Measurements from ENCODE around the gene GNG12. TPM values are rescaled to one million over a fixed set of nuclear protein-coding genes. Genes with fewer than 3 reads are reported as not detected.

GNG12 gene
- polyA plus RNA-seq: 100 to 1,000 TPM in 3 of 4 donors, 10 to 100 TPM in 1; 52.8 to 162 (median 126) TPM
- long read RNA-seq, donor 1: 0 reads
- long read RNA-seq, donor 2, full-length matches to known transcripts: 23 of 23 reads
- long read RNA-seq, donor 2, partial matches to known transcripts: 0 of 23 reads
- long read RNA-seq, donor 2, other reads (novel, unspliced or antisense): 0 of 23 reads
- long read RNA-seq, donor 3, full-length matches to known transcripts: 25 of 25 reads
- long read RNA-seq, donor 3, partial matches to known transcripts: 0 of 25 reads
- long read RNA-seq, donor 3, other reads (novel, unspliced or antisense): 0 of 25 reads
- long read RNA-seq, donor 4: 0 reads
- long read RNA-seq, donor 5, full-length matches to known transcripts: 4 of 4 reads
- long read RNA-seq, donor 5, partial matches to known transcripts: 0 of 4 reads
- long read RNA-seq, donor 5, other reads (novel, unspliced or antisense): 0 of 4 reads
- long read RNA-seq, donor 6, full-length matches to known transcripts: 34 of 39 reads
- long read RNA-seq, donor 6, partial matches to known transcripts: 5 of 39 reads
- long read RNA-seq, donor 6, other reads (novel, unspliced or antisense): 0 of 39 reads
- long read RNA-seq, donor 7: 0 reads
- long read RNA-seq, donor 8, full-length matches to known transcripts: 2 of 2 reads
- long read RNA-seq, donor 8, partial matches to known transcripts: 0 of 2 reads
- long read RNA-seq, donor 8, other reads (novel, unspliced or antisense): 0 of 2 reads
- long read RNA-seq, donor 9, full-length matches to known transcripts: 13 of 13 reads
- long read RNA-seq, donor 9, partial matches to known transcripts: 0 of 13 reads
- long read RNA-seq, donor 9, other reads (novel, unspliced or antisense): 0 of 13 reads
- long read RNA-seq, donor 10, full-length matches to known transcripts: 49 of 49 reads
- long read RNA-seq, donor 10, partial matches to known transcripts: 0 of 49 reads
- long read RNA-seq, donor 10, other reads (novel, unspliced or antisense): 0 of 49 reads

DNA sequence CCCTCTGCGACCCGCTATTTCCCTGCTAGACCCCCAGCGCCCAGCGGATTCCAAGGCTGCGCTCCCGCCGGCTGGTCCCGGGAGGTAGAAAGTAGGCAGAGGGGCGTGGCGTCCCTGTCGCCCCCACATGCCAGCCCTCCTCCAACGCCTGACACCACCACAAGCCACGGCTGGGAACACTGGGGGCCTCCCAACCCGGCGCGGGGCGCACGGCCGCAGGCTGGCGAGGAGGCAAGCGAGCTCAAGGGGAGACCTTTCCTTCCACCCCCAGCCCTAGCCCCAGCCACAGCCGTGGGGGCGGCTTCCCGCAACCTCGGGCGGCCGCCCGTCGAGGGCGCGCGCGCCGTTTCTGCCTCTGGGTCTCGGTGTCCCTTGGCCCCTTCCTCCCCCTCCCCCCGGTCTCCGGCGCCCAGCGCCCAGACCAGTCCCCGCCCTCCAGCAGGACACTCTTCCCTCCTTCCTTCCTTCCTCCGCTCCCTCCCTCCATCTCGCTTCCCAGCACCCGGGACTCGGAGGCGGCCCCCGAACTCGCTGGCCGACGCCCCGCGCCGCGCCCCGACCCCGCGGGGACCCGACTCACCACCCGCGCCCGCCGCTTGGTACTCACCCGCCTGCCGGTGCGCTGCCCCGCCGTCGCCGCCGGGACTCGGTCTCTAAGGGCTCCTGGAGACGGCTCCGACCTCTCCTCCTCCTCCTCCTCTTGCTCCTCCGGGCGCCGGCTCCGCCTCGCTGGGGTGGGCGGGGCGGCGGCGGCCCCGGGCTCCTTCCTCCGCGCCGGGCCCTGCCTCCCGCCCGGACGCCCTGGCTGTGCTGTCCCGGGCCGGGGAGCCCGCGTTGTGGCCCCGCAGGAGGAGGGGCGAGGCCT, at the start of gene GNG12:
TSS of gene GNG12 (minus strand) at position 731 of the 865 bp plus-strand sequence. CDS start 125,781 bp downstream, outside the sequence.
- Histone ChIP-seq H3K4me1 (ENCODE audit: control insufficient read depth in 3 of 3, insufficient read depth in 2 of 3, low read depth in 1 of 3, low read length in 2 of 3) (peaks cover 3 to 38% (median 9%) of the 10 kb centered on the region in 3 donors), H3K36me3 (ENCODE audit: control insufficient read depth in 3 of 3, insufficient read depth in 2 of 3, low read depth in 1 of 3, low read length in 3 of 3) (peaks cover 0 to 4% (median 0%) of the 10 kb centered on the region in 3 donors), H3K27me3 (ENCODE audit: control insufficient read depth in 3 of 3, insufficient read depth in 3 of 3, low read length in 3 of 3) (peaks cover 0 to 8% (median 0%) of the 10 kb centered on the region in 3 donors), H3K27ac (ENCODE audit: low read depth in 1 of 3, low read length in 2 of 3) (peak within 1 kb of the TSS; percentile 89 to 100 (median 92)), H3K4me3 (ENCODE audit: low read depth in 1 of 3, low read length in 3 of 3) (peak within 1 kb of the TSS; percentile 68 to 99 (median 92)), H3K9me3 (ENCODE audit: control insufficient read depth in 2 of 2, insufficient read depth in 1 of 2, low read depth in 1 of 2, low read length in 1 of 2) (no peaks in the 10 kb centered on the region)
- DNase-seq (peak; percentile 79 to 90), FAIRE-seq (no peak)
- WGBS, 3 donors: 1% methylated on average over 59 to 94 of the region's 94 CpGs

DNA sequence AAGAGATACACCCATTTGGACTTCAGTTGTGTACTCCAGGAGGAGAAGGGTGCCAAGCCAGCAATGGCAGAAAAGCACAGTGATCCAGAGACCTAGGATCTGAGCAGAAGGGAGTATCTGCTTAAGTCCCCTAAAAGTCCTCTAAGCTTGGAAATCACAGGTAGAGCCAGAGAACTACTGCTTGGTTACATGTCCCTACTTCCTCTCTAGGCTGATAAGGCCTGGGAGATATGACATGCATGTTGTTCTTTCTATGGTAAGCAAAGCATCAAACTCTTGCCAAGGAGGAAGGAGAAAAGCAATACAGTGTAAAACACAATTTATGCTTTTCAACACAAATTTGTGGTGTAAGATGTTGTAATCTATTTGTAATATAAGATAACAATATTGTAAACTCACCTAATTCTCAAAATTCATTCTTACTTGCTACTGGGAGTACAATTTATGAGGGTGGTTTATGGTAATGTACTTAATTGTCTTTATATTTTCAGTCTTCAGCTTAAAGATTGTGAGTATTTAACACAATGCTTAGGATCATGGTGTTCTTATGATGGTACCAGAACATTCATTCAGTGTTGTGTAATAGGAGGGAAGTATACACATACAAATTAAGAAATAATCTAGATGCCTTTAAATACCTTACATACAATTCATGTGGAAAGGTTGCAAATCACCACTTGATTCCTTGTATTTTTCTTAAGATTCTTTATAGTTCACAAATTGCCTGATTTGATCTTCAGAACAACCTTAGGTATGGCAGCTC, 49.1 kb upstream of the GNG12 start:
- H3K36me3 ChIP-seq (ENCODE audit: control insufficient read depth in 3 of 3, insufficient read depth in 2 of 3, low read depth in 1 of 3, low read length in 3 of 3): no peaks in the 10 kb centered on the region
- no peak overlapping the region for H3K27ac ChIP-seq (ENCODE audit: low read depth in 1 of 3, low read length in 2 of 3)
- no peaks in the 10 kb centered on the region for H3K27me3 ChIP-seq (ENCODE audit: control insufficient read depth in 3 of 3, insufficient read depth in 3 of 3, low read length in 3 of 3)
- H3K9me3 ChIP-seq (ENCODE audit: control insufficient read depth in 2 of 2, insufficient read depth in 1 of 2, low read depth in 1 of 2, low read length in 1 of 2): no peaks in the 10 kb centered on the region
- no peak for DNase-seq
- no peaks in the 10 kb centered on the region for H3K4me1 ChIP-seq (ENCODE audit: control insufficient read depth in 3 of 3, insufficient read depth in 2 of 3, low read depth in 1 of 3, low read length in 2 of 3)
- FAIRE-seq: no peak
- no peak overlapping the region for H3K4me3 ChIP-seq (ENCODE audit: low read depth in 1 of 3, low read length in 3 of 3)

DNA sequence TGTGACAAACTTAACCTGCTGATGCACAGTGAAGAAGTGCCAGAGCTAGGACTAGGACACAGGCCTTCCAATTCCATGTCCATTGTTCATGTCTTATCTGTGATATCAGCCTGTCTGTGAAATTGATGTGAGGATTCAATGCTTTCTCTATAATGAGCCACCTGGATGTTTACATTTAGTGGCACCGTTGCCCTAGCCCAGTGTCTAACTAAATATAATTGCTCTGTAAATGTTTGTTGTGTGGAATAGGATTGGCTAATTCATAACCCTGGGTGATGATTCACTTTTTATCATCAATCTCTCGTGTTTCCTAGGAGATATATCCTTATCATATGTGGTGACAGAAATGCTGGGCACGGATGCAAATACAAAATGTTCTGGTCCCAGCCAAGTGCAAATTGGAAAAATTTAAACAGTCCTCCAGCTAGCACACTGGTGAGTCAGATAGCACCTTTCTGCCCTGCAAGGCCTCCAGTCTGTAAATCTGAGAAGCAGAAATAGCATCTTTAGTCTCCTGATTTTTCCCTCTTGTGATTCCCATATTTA, 46.9 kb upstream of the GNG12 start:
- DNase-seq (peak; percentile 18 to 45), FAIRE-seq (no peak)
- H3K27ac ChIP-seq (ENCODE audit: low read depth in 1 of 3, low read length in 2 of 3): no peak overlapping the region

DNA sequence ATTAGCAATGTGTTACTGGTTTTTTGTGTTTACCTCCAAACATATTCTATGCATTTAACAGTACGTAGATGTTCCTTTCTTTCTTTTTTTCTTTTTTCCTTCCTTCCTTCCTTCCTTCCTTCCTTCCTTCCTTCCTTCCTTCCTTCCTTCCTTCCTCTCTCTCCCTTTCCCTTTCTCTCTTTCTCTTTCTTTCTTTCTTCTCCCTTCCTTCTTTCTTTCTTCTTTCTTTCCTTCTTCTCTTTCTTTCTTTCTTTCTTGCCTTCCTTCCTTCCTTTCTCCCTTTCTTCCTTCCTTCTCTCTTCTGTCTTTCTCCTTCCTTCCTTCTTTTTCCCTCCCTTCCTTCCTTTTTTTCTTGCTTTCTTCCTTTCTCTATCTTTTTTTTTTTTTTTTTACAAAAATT, 46.2 kb upstream of the GNG12 start:
- Histone ChIP-seq H3K4me1 (ENCODE audit: control insufficient read depth in 3 of 3, insufficient read depth in 2 of 3, low read depth in 1 of 3, low read length in 2 of 3) (no peaks in the 10 kb centered on the region), H3K27ac (ENCODE audit: low read depth in 1 of 3, low read length in 2 of 3) (no peak overlapping the region), H3K9me3 (ENCODE audit: control insufficient read depth in 2 of 2, insufficient read depth in 1 of 2, low read depth in 1 of 2, low read length in 1 of 2) (peaks cover 0 to 2% of the 10 kb centered on the region in 2 donors), H3K36me3 (ENCODE audit: control insufficient read depth in 3 of 3, insufficient read depth in 2 of 3, low read depth in 1 of 3, low read length in 3 of 3) (no peaks in the 10 kb centered on the region), H3K27me3 (ENCODE audit: control insufficient read depth in 3 of 3, insufficient read depth in 3 of 3, low read length in 3 of 3) (no peaks in the 10 kb centered on the region), H3K4me3 (ENCODE audit: low read depth in 1 of 3, low read length in 3 of 3) (no peak overlapping the region)
- FAIRE-seq (no peak), DNase-seq (no peak)
- WGBS, 3 donors: 89 to 91% (median 89%) methylated on average over 1 of the region's 1 CpG

More for the DNA sequence above, 46.9 kb upstream of the GNG12 start:
- H3K27me3 ChIP-seq (ENCODE audit: control insufficient read depth in 3 of 3, insufficient read depth in 3 of 3, low read length in 3 of 3): no peaks in the 10 kb centered on the region
- H3K9me3 ChIP-seq (ENCODE audit: control insufficient read depth in 2 of 2, insufficient read depth in 1 of 2, low read depth in 1 of 2, low read length in 1 of 2): no peaks in the 10 kb centered on the region
- no peaks in the 10 kb centered on the region for H3K4me1 ChIP-seq (ENCODE audit: control insufficient read depth in 3 of 3, insufficient read depth in 2 of 3, low read depth in 1 of 3, low read length in 2 of 3)
- H3K36me3 ChIP-seq (ENCODE audit: control insufficient read depth in 3 of 3, insufficient read depth in 2 of 3, low read depth in 1 of 3, low read length in 3 of 3): no peaks in the 10 kb centered on the region
- no peak overlapping the region for H3K4me3 ChIP-seq (ENCODE audit: low read depth in 1 of 3, low read length in 3 of 3)
- 10 to 51% (median 19%) methylated on average over 3 of the region's 3 CpGs for WGBS, 3 donors

DNA sequence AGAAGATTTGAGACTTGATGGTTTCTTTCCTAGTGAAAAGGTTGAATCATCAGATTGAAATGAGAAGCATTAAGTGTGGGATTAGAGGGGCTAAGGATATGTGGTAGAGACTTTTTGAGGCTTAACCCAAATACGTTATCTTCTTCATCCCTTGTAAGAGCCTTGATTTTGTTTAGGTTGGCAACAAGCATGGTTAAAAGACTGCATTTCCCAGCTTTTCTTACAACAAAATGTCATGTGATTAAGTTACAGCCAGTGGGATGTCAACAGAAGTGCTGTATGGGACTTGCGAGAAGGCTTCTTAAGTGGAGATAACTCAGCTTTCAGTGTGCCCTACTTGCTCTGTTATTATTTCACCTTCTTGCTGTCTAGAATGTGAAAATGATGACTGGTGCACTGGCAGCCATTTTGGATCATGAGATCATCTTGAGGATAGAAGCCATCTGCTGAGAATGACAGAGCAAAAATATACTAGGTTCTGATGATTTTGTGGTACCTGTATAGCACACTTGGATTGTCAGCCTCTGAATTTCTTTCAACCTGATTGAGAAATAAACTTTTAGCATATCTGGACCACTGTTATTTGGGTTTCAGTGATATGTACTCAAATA, 41.3 kb upstream of the GNG12 start:
- Histone ChIP-seq H3K36me3 (ENCODE audit: control insufficient read depth in 3 of 3, insufficient read depth in 2 of 3, low read depth in 1 of 3, low read length in 3 of 3) (no peaks in the 10 kb centered on the region), H3K4me1 (ENCODE audit: control insufficient read depth in 3 of 3, insufficient read depth in 2 of 3, low read depth in 1 of 3, low read length in 2 of 3) (no peaks in the 10 kb centered on the region), H3K27me3 (ENCODE audit: control insufficient read depth in 3 of 3, insufficient read depth in 3 of 3, low read length in 3 of 3) (no peaks in the 10 kb centered on the region), H3K4me3 (ENCODE audit: low read depth in 1 of 3, low read length in 3 of 3) (no peak overlapping the region), H3K9me3 (ENCODE audit: control insufficient read depth in 2 of 2, insufficient read depth in 1 of 2, low read depth in 1 of 2, low read length in 1 of 2) (peaks cover 0 to 2% of the 10 kb centered on the region in 2 donors), H3K27ac (ENCODE audit: low read depth in 1 of 3, low read length in 2 of 3) (no peak overlapping the region)
- FAIRE-seq (no peak), DNase-seq (no peak)
- WGBS, 3 donors: 83 to 88% (median 83%) methylated on average over 2 of the region's 2 CpGs

DNA sequence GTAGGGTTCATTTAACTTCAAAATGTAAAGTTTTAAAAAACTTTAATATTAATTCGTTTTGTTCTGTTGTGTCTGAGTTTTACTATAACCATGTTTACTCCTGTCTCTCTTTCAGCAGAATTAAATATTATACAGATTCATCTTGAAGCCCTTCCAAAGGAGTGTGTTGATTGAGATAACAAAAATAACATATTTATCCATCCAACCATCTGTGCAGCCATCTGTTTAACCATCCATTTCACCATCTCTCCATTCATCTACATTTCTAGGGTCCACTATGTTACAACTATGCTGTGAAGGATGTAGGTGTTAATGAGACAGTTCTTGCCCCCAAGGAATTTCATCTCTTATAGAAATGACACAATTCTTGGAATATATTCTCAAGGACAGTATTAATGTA, 36.0 kb upstream of the GNG12 start:
- no peak overlapping the region for H3K4me3 ChIP-seq (ENCODE audit: low read depth in 1 of 3, low read length in 3 of 3)
- DNase-seq (no peak), FAIRE-seq (no peak)
- no peaks in the 10 kb centered on the region for H3K27me3 ChIP-seq (ENCODE audit: control insufficient read depth in 3 of 3, insufficient read depth in 3 of 3, low read length in 3 of 3)
- no peaks in the 10 kb centered on the region for H3K36me3 ChIP-seq (ENCODE audit: control insufficient read depth in 3 of 3, insufficient read depth in 2 of 3, low read depth in 1 of 3, low read length in 3 of 3)
- no peaks in the 10 kb centered on the region for H3K4me1 ChIP-seq (ENCODE audit: control insufficient read depth in 3 of 3, insufficient read depth in 2 of 3, low read depth in 1 of 3, low read length in 2 of 3)
- H3K9me3 ChIP-seq (ENCODE audit: control insufficient read depth in 2 of 2, insufficient read depth in 1 of 2, low read depth in 1 of 2, low read length in 1 of 2): no peaks in the 10 kb centered on the region
- WGBS, 3 donors: 59 to 77% (median 63%) methylated on average over 1 of the region's 1 CpG
- H3K27ac ChIP-seq (ENCODE audit: low read depth in 1 of 3, low read length in 2 of 3): no peak overlapping the region

DNA sequence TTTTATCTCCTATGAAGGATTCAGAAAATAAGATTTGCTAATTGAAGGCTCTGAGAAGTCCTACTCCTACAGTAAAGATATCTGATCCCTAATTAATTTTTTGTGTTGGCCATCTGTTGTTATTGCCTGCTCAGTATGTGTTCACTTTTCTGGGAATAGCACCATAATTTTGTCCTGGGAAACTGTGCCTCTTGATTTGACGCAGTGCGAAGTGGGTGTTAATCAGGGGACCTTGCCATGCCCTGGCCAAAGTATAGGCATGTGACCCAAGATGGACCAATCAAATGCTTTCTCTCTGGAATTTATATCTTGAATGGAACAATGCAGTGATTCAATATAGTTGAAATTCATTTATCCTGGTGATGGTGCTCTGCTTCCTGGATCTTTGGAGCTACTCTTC, 30.4 kb upstream of the GNG12 start:
- no peaks in the 10 kb centered on the region for H3K4me1 ChIP-seq (ENCODE audit: control insufficient read depth in 3 of 3, insufficient read depth in 2 of 3, low read depth in 1 of 3, low read length in 2 of 3)
- no peak for DNase-seq
- WGBS, 3 donors: 68 to 91% (median 90%) methylated on average over 2 of the region's 2 CpGs

More for the DNA sequence above, 30.4 kb upstream of the GNG12 start:
- Histone ChIP-seq H3K27me3 (ENCODE audit: control insufficient read depth in 3 of 3, insufficient read depth in 3 of 3, low read length in 3 of 3) (no peaks in the 10 kb centered on the region), H3K36me3 (ENCODE audit: control insufficient read depth in 3 of 3, insufficient read depth in 2 of 3, low read depth in 1 of 3, low read length in 3 of 3) (no peaks in the 10 kb centered on the region), H3K27ac (ENCODE audit: low read depth in 1 of 3, low read length in 2 of 3) (no peak overlapping the region), H3K4me3 (ENCODE audit: low read depth in 1 of 3, low read length in 3 of 3) (no peak overlapping the region), H3K9me3 (ENCODE audit: control insufficient read depth in 2 of 2, insufficient read depth in 1 of 2, low read depth in 1 of 2, low read length in 1 of 2) (no peaks in the 10 kb centered on the region)
- no peak for FAIRE-seq
